ENCODE data around the gene CACHD1.

Gene CACHD1

GRCh38 chr1:64519901-64520300 lies 50.0 kb downstream of the CACHD1 start:
- DNase-seq = no peak

GRCh38 chr1:64522740-64523139 lies 52.8 kb downstream of the CACHD1 start:
- no peak for DNase-seq

- DNase-seq = no peak
These were observed 53.7 kb downstream of the CACHD1 start for GRCh38 chr1:64523413-64524337.

GRCh38 chr1:64524614-64525013 lies 54.7 kb downstream of the CACHD1 start:
- DNase-seq = no peak

- no peak for DNase-seq
These were observed 55.3 kb downstream of the CACHD1 start for GRCh38 chr1:64525116-64525686.

- DNase-seq = no peak
These were observed 56.4 kb downstream of the CACHD1 start for GRCh38 chr1:64526312-64526711.

GRCh38 chr1:64527165-64527564 lies 57.2 kb downstream of the CACHD1 start:
- DNase-seq = no peak

GRCh38 chr1:64527786-64528185 lies 57.9 kb downstream of the CACHD1 start:
- no peak for DNase-seq

- DNase-seq = no peak
These were observed 61.2 kb downstream of the CACHD1 start for GRCh38 chr1:64530969-64531692.

- no peak for DNase-seq
These were observed 62.7 kb downstream of the CACHD1 start for GRCh38 chr1:64532646-64533045.

- DNase-seq = no peak
These were observed 66.3 kb downstream of the CACHD1 start for GRCh38 chr1:64535938-64536835.

GRCh38 chr1:64536836-64537490 lies 67.0 kb downstream of the CACHD1 start:
- no peak for DNase-seq

- DNase-seq = no peak
These were observed 68.0 kb downstream of the CACHD1 start for GRCh38 chr1:64537942-64538341.

- no peak for DNase-seq
These were observed 68.5 kb downstream of the CACHD1 start for GRCh38 chr1:64538389-64538788.

- no peak for DNase-seq
These were observed 69.4 kb downstream of the CACHD1 start for GRCh38 chr1:64539289-64539688.

GRCh38 chr1:64539781-64540218 lies 69.9 kb downstream of the CACHD1 start:
- DNase-seq = peak in 4 of 58 donors; percentile 3 to 48 (median 6)

- peak in 1 of 58 donors; percentile 9 for DNase-seq
These were observed 70.4 kb downstream of the CACHD1 start for GRCh38 chr1:64540265-64540791.

- no peak for DNase-seq
These were observed 72.2 kb downstream of the CACHD1 start for GRCh38 chr1:64542118-64542517.

- no peak for DNase-seq
These were observed 73.9 kb downstream of the CACHD1 start for GRCh38 chr1:64543831-64544230.
